ENCODE results near the gene SRCAP.

SRCAP gene

GRCh38 chr16:30698816-30699614 is at the start of gene SRCAP:
Gene SRCAP, plus strand, starts transcription at chr16:30699171. Its CDS starts 1,654 bp downstream, at chr16:30700825.
- peak; percentile 53 for DNase-seq (ENCODE audit: low read depth)

DNA sequence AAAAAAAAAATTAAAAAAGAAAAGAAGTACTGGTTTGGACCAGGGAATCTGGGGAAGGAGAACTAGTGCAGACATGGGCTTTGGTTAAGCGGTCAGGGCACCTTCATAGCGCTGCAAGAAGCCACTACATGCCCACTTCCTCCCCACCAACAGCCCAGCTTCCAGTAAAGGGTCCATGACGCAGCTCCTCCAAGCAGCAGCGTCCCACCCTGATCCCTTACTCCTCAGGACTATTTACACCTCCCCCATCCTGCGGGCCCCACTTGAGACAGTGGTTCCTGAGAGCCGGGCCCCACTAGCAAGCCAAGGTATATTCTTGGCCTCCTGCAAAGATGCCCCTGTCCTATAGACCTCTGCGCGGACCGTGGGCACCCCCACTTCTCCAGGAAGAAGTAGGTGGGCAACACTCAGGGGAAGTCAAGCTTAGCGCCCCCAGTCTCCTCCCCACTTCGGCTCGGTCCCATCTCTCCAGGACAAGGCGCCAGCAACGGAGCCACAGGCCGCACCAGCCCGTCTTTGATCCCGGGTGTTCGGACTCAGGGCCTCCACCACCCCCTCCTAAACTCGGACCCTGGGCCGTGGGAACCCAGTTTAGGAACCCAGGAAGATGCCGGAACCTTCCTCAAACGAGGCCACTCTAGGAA is 49.1 kb upstream of the SRCAP start:
- no peak for DNase-seq (ENCODE audit: low read depth)

DNA sequence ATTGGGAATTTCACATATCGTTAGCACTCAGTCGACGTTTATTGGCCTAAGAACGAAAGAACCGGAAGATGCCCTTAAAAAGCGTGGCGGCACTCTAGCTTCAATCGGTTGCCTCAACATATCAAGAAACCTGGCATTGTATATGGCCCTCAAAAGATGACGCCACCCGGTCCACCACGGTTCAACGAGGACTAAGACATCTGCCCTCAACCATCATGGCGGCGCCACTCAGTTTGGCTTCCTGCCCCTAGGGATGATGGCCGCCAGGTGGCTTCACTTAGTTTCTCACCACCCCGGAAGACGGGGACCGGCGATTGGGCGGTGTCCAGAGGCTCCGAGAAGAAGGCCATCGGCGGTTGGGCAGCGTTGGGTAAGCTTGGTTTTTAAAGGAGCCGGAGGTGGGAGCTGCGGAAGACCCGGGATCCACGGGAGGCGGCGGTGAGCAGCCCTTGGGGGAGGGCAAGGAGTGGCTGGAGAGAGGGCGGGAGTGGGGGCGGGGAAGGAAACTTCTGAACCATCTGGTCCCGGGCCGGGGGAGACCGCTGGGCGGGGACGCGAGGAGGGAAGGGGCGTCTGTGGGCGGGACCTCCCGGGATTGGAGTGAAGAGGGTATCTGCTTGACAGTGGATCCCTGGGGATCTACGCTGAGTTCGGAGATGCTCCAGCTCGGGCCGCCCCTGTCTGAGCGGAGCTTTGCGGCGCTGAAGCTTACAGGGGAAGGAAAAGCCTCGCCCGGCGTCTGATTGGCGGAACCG is 48.4 kb upstream of the SRCAP start, which contains the start of gene PRR14:
Gene PRR14 (plus strand): TSS at position 592 of the 755 bp plus-strand sequence. CDS start 686 bp downstream, outside the sequence.
- DNase-seq (ENCODE audit: low read depth): peak; percentile 100

- DNase-seq (ENCODE audit: low read depth): peak; percentile 50
These were observed 47.6 kb upstream of the SRCAP start for GRCh38 chr16:30651124-30652004.

DNA sequence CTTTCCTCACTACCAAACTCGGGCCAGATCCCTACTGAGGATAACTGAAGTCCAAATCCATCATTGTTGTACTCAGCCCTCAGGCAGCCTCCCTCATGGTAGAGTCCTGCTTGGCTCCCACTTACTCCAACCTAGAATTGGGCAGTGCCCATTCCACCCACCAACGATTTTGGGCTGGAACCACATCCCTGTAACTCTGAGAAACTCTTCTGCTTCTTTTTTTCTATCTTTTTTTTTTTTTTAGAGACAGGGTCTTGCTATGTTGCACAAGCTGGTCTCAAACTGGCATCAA is 47.0 kb upstream of the SRCAP start:
- no peak for DNase-seq (ENCODE audit: low read depth)

- no peak for DNase-seq (ENCODE audit: low read depth)
These were observed 46.3 kb upstream of the SRCAP start for GRCh38 chr16:30652718-30653117.

GRCh38 chr16:30654856-30655255 is 44.1 kb upstream of the SRCAP start:
- DNase-seq (ENCODE audit: low read depth): no peak

DNA sequence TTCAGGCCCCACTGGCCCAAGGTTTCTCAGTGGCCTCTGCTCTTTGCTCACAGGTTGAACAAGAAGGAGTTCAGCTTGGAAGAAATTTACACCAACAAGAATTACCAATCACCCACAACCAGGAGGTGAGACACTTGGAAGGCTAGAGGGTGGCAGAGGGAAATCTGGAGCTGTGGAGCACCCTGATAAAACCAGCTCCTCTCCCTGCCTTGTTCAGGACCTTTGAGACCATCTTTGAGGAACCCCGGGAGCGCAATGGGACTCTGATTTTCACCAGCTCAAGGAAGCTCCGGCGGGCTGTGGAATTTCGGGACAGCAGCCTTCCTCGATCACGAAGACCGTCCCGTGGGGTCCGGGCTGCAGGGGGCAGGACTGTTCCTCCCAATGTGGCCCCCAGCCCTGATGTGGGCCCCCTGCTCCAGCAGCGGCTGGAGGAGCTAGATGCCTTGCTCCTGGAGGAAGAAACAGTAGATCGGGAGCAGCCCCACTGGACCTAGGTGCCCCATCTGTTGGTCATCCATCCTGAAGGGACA is 43.1 kb upstream of the SRCAP start:
- no peak for DNase-seq (ENCODE audit: low read depth)

- DNase-seq (ENCODE audit: low read depth): no peak
These were observed 42.6 kb upstream of the SRCAP start for GRCh38 chr16:30656388-30656787.

DNA sequence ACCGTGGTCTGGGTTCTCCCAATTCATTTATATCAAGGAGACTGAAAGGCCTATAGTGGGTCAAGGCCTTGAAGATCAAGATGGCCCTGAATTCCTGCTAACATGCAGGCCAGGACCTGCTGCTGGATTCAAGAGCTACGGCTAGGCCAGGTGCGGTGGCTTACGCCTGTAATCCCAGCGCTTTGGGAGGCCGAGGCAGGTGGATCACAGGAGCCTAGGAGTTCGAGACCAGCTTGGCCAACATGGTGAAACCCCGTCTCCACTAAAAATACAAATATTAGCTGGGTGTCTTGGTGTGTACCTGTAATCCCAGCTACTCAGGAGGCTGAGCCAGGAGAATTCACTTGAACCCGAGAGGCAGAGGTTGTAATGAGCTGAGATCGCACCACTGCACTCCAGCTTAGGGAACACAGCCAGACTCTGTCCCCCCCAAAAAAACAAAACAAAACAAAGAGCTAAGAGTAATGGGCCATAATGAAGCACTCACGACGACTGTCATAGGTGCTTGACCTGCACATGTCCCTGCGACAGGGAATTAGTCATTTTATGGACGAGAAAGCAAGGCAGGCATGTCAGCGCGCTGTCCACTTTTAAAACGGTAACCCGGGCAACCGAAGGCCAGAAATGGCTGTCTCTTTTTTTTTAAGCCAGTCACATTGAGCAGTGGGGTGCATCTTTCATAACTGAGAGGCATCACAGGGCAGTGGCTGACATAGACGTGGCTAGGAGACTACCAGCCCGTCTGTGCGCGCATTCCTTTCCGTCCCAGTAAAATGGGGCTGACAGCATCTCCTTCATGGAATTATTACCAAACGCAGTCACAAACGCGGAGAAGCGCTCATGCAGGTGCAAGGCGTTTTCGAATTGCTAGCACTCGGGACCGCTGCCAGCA is 41.8 kb upstream of the SRCAP start:
- no peak for DNase-seq (ENCODE audit: low read depth)

DNA sequence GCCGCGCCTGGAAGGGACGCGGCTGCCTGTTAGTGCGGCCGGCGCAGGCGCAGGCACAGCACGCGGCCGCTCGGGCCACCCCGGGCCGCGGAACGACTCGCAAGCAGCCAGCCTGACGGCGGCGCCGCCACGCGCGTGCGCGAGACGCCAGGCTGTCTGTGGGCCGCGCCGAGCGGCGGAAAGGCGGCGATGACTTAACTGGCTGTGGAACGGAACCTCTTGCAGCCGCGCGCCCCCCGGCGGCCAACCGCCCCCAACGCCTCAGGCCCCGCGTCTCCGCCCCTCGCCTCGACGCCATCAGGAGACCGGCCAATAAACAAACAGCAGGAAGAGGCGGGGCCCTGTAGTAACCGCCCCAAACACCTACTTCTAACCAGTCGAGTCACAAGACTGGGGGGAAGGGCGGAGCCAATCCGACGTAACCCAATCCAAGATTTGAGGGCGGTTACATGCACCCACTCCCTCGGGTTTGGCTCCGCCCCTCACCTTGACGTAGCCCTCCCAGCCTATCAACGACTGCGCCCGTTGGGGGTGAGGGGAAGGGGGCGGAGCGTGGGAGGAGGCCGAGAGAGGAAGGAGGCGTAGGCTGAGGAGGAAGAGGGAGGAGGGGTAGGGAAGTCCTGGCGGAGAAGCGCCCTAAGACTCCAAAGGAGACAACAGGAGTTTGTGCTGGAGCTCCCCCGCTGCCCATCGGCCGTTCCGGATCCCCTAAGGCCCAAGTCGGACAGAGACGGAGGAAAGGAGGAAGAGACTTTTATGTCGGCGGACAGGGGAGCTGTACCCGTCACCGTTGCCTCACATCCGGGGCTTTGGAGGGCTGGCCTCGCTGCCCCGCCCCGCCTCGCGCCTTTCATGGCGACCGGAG is 40.9 kb upstream of the SRCAP start, which contains the start of gene FBRS:
Gene FBRS (plus strand): TSS at position 566 of the 865 bp plus-strand sequence. CDS start 1,088 bp downstream, outside the sequence.
- peak; percentile 100 for DNase-seq (ENCODE audit: low read depth)

- DNase-seq (ENCODE audit: low read depth): peak; percentile 96
These were observed 40.1 kb upstream of the SRCAP start for GRCh38 chr16:30658731-30659506.

DNA sequence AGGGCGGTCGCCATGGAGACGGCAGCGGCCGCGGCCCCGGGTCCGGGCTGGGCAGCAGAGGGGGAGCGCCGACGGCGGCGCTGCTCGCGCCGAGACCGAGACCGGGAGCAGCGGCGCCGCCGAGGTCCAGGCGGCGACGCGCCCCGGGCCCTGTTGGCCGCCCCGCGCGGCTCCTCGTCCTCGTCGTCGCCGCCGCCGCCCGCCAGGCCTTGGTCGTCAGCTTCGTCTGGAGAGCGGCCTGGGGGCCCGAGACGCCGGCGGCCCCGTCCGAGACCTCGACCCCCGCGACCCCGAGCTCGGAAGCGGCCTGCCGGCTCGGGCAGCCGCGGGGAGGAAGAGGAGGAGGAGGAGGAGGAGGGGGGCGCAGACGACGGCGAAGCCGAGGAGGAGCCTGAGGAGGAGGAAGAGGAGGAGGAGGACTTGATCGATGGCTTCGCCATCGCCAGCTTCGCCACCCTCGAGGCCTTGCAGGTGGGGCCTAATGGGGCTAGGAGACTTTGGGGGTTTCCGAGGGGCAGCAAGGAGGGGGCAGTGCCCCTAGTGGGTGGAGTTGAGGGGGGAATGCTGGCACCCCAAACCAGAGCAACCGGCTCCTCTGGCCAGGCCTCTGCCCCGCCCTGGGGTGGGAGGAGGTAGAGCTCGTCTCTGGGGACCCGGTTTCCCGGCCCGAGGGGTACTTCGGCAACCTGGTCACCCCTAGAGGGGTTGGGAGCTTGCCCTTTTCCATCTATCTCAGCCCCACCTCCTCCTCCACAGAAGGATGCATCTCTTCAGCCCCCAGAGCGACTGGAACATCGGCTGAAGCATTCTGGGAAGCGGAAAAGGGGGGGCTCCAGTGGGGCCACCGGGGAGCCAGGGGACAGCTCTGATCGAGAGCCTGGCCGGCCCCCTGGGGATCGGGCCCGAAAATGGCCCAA is 39.2 kb upstream of the SRCAP start:
- no peak for DNase-seq (ENCODE audit: low read depth)

- DNase-seq (ENCODE audit: low read depth): no peak
These were observed 38.3 kb upstream of the SRCAP start for GRCh38 chr16:30660424-30661261.

DNA sequence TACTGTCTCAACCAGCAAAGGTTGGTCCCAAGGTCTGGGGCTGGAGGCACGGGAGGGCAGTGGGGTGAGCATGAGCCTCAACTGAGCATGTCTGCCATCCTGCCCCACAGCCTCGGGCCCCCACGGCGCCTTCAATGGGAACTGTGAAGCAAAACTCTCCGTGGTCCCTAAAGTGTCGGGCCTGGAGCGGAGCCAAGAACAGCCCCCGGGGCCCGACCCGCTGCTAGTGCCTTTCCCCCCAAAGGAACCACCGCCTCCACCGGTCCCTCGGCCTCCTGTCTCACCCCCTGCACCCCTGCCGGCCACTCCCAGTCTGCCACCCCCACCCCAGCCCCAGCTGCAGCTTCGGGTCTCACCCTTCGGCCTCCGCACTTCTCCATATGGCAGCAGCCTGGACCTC is 36.5 kb upstream of the SRCAP start:
- no peak for DNase-seq (ENCODE audit: low read depth)

DNA sequence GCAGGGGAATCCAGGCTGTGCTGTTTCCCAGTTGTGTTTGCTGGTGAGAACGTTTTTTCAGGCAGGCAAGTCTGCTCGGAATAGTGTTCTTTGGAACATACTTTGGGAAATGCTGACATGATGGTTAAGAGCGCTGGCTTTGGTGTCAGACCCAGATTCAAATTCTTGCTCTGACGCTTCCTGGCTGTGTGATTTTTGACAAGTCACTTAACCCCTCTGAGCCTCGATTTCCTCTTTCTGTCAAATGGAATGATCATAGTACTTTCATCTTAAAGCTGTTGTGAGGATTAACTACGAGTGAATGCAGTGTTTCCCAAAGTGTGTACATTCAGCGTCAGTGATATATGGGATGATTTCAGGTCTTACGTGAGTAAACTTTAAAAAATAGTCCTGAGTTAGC is 35.9 kb upstream of the SRCAP start:
- no peak for DNase-seq (ENCODE audit: low read depth)

DNA sequence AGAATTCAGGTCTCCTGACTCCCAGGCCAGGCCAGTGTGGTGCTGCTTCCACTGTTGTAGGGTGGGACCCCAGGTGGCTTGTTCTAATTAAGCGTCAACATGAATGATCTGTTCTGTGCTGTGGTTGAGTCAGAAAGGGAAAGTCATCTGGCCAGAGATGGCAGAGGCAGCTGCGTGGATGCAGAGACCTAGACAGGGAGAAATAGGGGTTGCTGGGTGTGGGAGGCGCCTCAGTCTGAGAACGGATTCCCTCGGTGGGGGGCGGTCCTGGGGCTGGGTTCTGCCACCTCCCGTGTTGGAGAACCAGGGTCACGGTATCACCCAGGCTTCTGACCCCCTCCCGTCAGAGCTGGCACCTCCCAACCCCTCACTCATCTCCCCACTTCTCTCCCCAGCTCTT is 35.2 kb upstream of the SRCAP start:
- no peak for DNase-seq (ENCODE audit: low read depth)

All from fibroblast of the conjunctiva (primary cell).